Thoracic aorta (tissue), 2 donors: ENCODE data around the gene OSBPL5. TPM values are rescaled to one million over a fixed set of nuclear protein-coding genes. Genes with fewer than 3 reads are reported as not detected.

Experiments
- ATAC-seq: fragments of 150-250 bp; one replicate; pipeline ENCODE4 v1.8.0; 2017; ENCODE audit warnings: low read depth; ENCODE audit not compliant: insufficient number of reproducible peaks, low FRiP score
- DNase-seq: peaks from one replicate; pipeline ENCODE4 v3.0.0-alpha.2; 2020; ENCODE audit warnings: low spot score
- H3K27ac ChIP-seq, 2 donors: fragments of 200-600 bp; sonication (generic); 1 replicate in 1 of 2; 2 replicates in 1 of 2; pipeline ENCODE4 v1.5.1; 2016; ENCODE audit warnings: mild to moderate bottlenecking in 2 of 2, moderate library complexity in 2 of 2
- H3K27me3 ChIP-seq: fragments of 200-600 bp; sonication (generic); replicated peaks from 2 replicates; pipeline ENCODE4 v1.6.0; 2016; ENCODE audit warnings: mild to moderate bottlenecking; ENCODE audit not compliant: insufficient read depth
- H3K36me3 ChIP-seq: fragments of 200-600 bp; sonication (generic); one replicate; pipeline ENCODE4 v1.5.1; 2016
- H3K4me1 ChIP-seq, 2 donors: fragments of 200-600 bp; sonication (generic); 1 replicate in 1 of 2; 2 replicates in 1 of 2; pipeline versions ENCODE4 v1.5.1 to v1.6.0; 2016; ENCODE audit warnings: low read depth in 2 of 2, mild to moderate bottlenecking in 1 of 2; ENCODE audit not compliant: control insufficient read depth in 1 of 2
- H3K4me3 ChIP-seq: fragments of 200-600 bp; sonication (generic); 2 replicates; pipeline ENCODE4 v1.5.1; 2016; ENCODE audit warnings: mild to moderate bottlenecking
- H3K9me3 ChIP-seq: fragments of 200-600 bp; sonication (generic); 2 replicates; pipeline ENCODE4 v1.5.1; 2016
- total RNA-seq, 2 donors: library from RNA; depleted of rRNA; stranded (reverse); fragments of >200 nt; gene quantifications; one replicate each; pipeline versions ENCODE4 v1.1.0 to v1.2.3, GENCODE V29; 2016
- TF ChIP-seq, protein P1 (sequence below): fragments of 200-600 bp; sonication (generic); IDR thresholded peaks from one replicate; pipeline ENCODE4 v1.5.1; 2019; ENCODE audit warnings: antibody characterized with exemption

OSBPL5 gene
- total RNA-seq, 2 donors from 2014 or later, result 99.9 to 121 TPM

DNA sequence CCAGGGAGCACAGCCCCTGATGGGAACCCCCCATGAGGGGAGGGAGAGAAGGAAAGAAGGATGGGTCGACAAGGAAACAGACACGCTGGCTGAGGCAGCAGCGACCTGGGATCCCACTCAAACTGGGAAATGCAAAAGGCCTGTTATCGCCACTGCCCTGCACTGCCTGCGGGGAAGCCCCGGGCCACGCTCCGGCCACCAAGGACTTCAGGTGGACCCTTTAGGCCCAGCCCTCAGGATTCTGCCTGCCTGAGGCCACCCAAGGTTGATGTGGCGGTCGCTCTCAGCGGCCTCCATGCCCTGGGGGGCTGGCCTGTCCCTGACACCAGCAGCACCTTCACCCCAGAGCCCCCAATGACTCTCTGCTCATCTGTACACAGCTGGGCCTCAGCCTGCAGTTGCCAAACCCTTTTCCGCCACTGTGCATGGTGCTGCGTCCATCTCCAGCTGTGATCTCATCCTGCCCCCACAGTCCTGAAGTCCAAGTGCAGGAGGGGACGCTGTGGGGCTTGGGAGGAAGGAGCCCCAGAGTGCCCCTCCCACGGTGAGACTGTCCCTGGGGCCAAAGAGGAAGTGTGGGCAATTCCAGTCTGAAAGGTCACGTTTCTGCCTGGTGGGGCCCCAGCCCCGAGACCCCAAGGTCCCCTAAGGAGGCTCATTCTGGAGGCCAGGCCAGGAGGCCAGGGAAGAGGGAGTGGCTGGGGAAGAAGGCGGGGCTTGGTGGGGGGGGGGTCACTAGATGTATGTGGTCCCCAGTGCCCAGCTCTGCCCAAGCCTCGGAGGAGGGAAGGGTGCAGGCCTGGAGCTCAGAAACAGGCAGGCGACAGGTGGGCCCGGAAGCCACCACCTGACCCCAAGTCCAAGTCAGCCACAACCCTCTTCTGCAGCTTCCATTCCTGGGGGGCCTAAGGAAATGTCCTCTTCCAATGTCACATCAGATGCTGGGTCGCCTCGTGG, 31.6 kb downstream of the OSBPL5 start:
- H3K27ac ChIP-seq, result no peak overlapping the region
- DNase-seq (no peak), ATAC-seq (no peak)
- peaks cover 6% of the 10 kb centered on the region for H3K36me3 ChIP-seq
- no peaks in the 10 kb centered on the region for H3K9me3 ChIP-seq
- H3K27me3 ChIP-seq, result no peaks in the 10 kb centered on the region
- H3K4me1 ChIP-seq, result peaks cover 2 to 40% of the 10 kb centered on the region in 2 donors
- TF ChIP-seq, protein P1, sequence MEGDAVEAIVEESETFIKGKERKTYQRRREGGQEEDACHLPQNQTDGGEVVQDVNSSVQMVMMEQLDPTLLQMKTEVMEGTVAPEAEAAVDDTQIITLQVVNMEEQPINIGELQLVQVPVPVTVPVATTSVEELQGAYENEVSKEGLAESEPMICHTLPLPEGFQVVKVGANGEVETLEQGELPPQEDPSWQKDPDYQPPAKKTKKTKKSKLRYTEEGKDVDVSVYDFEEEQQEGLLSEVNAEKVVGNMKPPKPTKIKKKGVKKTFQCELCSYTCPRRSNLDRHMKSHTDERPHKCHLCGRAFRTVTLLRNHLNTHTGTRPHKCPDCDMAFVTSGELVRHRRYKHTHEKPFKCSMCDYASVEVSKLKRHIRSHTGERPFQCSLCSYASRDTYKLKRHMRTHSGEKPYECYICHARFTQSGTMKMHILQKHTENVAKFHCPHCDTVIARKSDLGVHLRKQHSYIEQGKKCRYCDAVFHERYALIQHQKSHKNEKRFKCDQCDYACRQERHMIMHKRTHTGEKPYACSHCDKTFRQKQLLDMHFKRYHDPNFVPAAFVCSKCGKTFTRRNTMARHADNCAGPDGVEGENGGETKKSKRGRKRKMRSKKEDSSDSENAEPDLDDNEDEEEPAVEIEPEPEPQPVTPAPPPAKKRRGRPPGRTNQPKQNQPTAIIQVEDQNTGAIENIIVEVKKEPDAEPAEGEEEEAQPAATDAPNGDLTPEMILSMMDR, result no peak
- H3K4me3 ChIP-seq, result no peak overlapping the region

DNA sequence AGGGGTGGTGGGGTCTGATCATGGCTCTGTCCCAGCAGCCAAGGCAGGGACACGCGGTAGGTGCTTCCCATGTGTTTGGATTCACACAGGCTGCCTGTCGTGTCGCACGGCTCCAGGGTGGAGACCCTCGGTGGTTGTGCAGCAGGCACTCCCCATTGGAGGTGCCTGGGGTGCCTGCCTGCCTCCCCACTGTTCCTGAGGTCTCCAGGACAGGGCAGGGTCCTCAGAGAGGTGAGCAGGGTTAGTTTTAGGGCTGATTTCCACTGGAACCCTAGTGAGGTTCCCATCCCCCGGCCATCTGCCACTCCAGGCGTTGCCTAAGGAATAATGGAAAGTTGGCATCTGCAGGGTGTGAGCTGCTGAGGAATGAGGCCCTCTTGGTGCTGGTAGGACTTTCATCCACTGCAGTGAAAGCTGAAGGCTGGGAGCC, 32.3 kb downstream of the OSBPL5 start:
- no peak overlapping the region for H3K27ac ChIP-seq
- peaks cover 10% of the 10 kb centered on the region for H3K36me3 ChIP-seq
- no peak for ATAC-seq
- H3K4me1 ChIP-seq, result peaks cover 2 to 34% of the 10 kb centered on the region in 2 donors
- H3K4me3 ChIP-seq, result no peak overlapping the region
- DNase-seq, result no peak
- no peaks in the 10 kb centered on the region for H3K9me3 ChIP-seq
- TF ChIP-seq, protein P1, result no peak
- H3K27me3 ChIP-seq, result no peaks in the 10 kb centered on the region

- TF ChIP-seq, protein P1, result no peak
- ATAC-seq (no peak), DNase-seq (no peak)
- no peak overlapping the region for H3K27ac ChIP-seq
- peaks cover 2 to 34% of the 10 kb centered on the region in 2 donors for H3K4me1 ChIP-seq
- no peaks in the 10 kb centered on the region for H3K9me3 ChIP-seq
- no peak overlapping the region for H3K4me3 ChIP-seq
- no peaks in the 10 kb centered on the region for H3K27me3 ChIP-seq
- H3K36me3 ChIP-seq, result peaks cover 12% of the 10 kb centered on the region
These were observed 32.8 kb downstream of the OSBPL5 start for GRCh38 chr11:3132271-3132781.

- ATAC-seq (no peak), DNase-seq (no peak)
- Histone ChIP-seq H3K36me3 (peaks cover 19% of the 10 kb centered on the region), H3K9me3 (no peaks in the 10 kb centered on the region), H3K4me3 (no peak overlapping the region), H3K4me1 (peaks cover 2 to 34% of the 10 kb centered on the region in 2 donors), H3K27ac (no peak overlapping the region), H3K27me3 (no peaks in the 10 kb centered on the region)
- TF ChIP-seq, protein P1, result no peak
These were observed 33.7 kb downstream of the OSBPL5 start for GRCh38 chr11:3131330-3131941.
